Spinal cord (tissue), 10 donors: ENCODE results near the gene HLX. TPM values are rescaled to one million over a fixed set of nuclear protein-coding genes. Genes with fewer than 3 reads are reported as not detected.

Source experiments
- DNase-seq, 6 donors: peaks; one replicate each; pipeline versions ENCODE4 v3.0.0 to v3.0.0-alpha.2; 2013 to 2015; ENCODE audit warnings: low spot score in 6 of 6, low read depth in 4 of 6
- H3K27ac ChIP-seq: one replicate; pipeline ENCODE4 v1.5.1; 2013; ENCODE audit warnings: low read depth, low read length, control low read depth
- H3K27me3 ChIP-seq: one replicate; pipeline ENCODE4 v1.6.1; 2013; ENCODE audit warnings: low read length; ENCODE audit not compliant: control insufficient read depth, insufficient read depth
- H3K36me3 ChIP-seq: one replicate; pipeline ENCODE4 v1.6.1; 2013; ENCODE audit warnings: low read length; ENCODE audit not compliant: control insufficient read depth, insufficient read depth
- H3K4me1 ChIP-seq: one replicate; pipeline ENCODE4 v1.6.1; 2013; ENCODE audit warnings: low read length; ENCODE audit not compliant: control insufficient read depth, insufficient read depth
- H3K4me3 ChIP-seq: one replicate; pipeline ENCODE4 v1.5.1; 2013; ENCODE audit warnings: low read depth, low read length, control low read depth
- H3K9me3 ChIP-seq: one replicate; pipeline ENCODE4 v1.6.1; 2013; ENCODE audit warnings: low read length; ENCODE audit not compliant: control insufficient read depth, insufficient read depth
- WGBS: methylation state at CpG from one replicate; pipeline ENCODE4 v1.1.5; 2013; ENCODE audit warnings: missing lambda C conversion rate; ENCODE audit not compliant: insufficient coverage; 5-methylcytosine and 5-hydroxymethylcytosine counted together
- long read RNA-seq, 4 donors: transcript quantifications; one replicate each; lab custom pipeline, GENCODE V29; 2026
- polyA plus RNA-seq, 2 donors: library from polyadenylated mRNA; unstranded; fragments of 120-200 nt; gene quantifications; one replicate each; pipeline ENCODE4 v1.2.1, GENCODE V29; 2013; ENCODE audit not compliant: insufficient read length in 2 of 2
- total RNA-seq, 2 donors: library from RNA; depleted of rRNA in 1 of 2; stranded (reverse); fragments of 120-200 nt in 1 of 2; fragments of >200 nt in 1 of 2; gene quantifications; one replicate each; pipeline versions ENCODE4 v1.2.3 to v1.2.4, GENCODE V29; 2013 to 2014
- donor health status: healthy.

Gene HLX, protein sequence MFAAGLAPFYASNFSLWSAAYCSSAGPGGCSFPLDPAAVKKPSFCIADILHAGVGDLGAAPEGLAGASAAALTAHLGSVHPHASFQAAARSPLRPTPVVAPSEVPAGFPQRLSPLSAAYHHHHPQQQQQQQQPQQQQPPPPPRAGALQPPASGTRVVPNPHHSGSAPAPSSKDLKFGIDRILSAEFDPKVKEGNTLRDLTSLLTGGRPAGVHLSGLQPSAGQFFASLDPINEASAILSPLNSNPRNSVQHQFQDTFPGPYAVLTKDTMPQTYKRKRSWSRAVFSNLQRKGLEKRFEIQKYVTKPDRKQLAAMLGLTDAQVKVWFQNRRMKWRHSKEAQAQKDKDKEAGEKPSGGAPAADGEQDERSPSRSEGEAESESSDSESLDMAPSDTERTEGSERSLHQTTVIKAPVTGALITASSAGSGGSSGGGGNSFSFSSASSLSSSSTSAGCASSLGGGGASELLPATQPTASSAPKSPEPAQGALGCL
- 1 to 10 TPM; 4.1 to 6.1 TPM for total RNA-seq
- polyA plus RNA-seq: 1 to 10 TPM; 3.4 to 4.2 TPM
- long read RNA-seq, donor 1, full-length matches to known transcripts: 1 of 1 reads
- long read RNA-seq, donor 1, partial matches to known transcripts: 0 of 1 reads
- long read RNA-seq, donor 1, other reads (novel, unspliced or antisense): 0 of 1 reads
- long read RNA-seq, donor 2, full-length matches to known transcripts: 2 of 2 reads
- long read RNA-seq, donor 2, partial matches to known transcripts: 0 of 2 reads
- long read RNA-seq, donor 2, other reads (novel, unspliced or antisense): 0 of 2 reads
- long read RNA-seq, donor 3, full-length matches to known transcripts: 3 of 3 reads
- long read RNA-seq, donor 3, partial matches to known transcripts: 0 of 3 reads
- long read RNA-seq, donor 3, other reads (novel, unspliced or antisense): 0 of 3 reads
- long read RNA-seq, donor 4, full-length matches to known transcripts: 79 of 79 reads
- long read RNA-seq, donor 4, partial matches to known transcripts: 0 of 79 reads
- long read RNA-seq, donor 4, other reads (novel, unspliced or antisense): 0 of 79 reads

GRCh38 chr1:220879076-220879508 is at the start of gene HLX:
HLX (plus strand) TSS chr1:220879443; CDS start chr1:220879858, 415 bp downstream.
- Histone ChIP-seq H3K27ac (peak within 1 kb of the TSS; percentile 31), H3K9me3 (no peaks in the 10 kb centered on the region)

DNA sequence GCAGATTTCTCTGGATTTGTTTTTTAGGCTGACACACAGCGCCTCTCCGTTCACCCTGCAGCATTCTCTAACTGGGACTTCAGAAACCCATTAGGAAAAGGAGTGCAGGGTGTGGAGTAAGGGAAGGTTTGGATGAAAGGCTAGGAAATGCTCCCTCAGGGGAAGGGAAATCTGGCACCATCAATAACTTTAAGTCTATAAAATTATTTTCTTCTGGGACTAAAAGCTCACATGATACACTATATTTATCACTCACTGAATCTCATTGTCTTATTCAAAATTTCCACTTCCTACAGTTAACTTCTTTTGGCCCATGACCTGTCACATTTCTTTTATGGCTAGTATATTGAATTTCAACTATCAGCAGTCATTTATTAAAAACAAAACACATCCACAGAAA is 45.8 kb upstream of the HLX start:
- Histone ChIP-seq H3K36me3 (no peaks in the 10 kb centered on the region), H3K27ac (no peak overlapping the region), H3K4me1 (no peaks in the 10 kb centered on the region), H3K27me3 (no peaks in the 10 kb centered on the region), H3K9me3 (no peaks in the 10 kb centered on the region), H3K4me3 (no peak overlapping the region)
- no CpG with 5 or more reads among the region's 2 CpGs for WGBS
- no peak for DNase-seq

More at GRCh38 chr1:220879076-220879508, at the start of gene HLX:
- Histone ChIP-seq H3K4me3 (peak within 1 kb of the TSS; percentile 22), H3K27me3 (peaks cover 95% of the 10 kb centered on the region), H3K36me3 (peaks cover under 1% of the 10 kb centered on the region), H3K4me1 (peaks cover 54% of the 10 kb centered on the region)
- DNase-seq: peak in 2 of 6 donors; percentile 55 to 77
- WGBS: 0% methylated on average over 18 of the region's 26 CpGs

DNA sequence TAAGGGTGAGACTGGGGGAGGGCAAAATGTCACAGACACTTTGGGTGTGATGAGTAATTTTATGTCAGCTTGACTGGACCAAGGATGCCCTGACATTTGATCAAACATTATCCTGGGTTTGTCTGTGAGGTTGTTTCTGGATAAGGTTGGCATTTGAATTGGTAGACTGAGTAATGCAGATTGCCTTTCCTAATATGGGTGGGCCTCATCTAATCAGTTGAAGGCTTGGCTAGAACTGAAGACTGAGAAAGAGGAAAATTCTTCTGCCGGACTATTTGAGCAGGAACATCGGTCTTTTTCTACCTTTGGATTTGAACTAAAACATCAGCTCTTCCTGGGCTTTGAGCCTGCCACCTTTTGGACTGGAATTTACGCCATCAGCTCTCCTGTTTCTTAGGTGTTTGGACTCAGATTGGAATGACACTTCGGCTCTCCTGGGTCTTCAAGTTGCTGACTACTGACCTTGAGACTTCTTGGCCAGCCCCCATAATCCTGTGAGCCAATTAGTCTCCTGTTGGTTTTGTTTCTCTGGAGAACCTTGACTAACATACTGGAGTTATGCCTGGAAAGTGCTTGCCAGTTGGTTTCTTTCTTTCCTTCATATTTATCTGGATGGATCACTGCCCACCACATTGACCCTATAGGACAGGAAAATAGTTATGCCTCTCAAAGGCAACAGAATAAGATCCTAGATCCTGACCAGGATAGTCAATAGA is 44.9 kb upstream of the HLX start:
- Histone ChIP-seq H3K9me3 (no peaks in the 10 kb centered on the region), H3K4me1 (no peaks in the 10 kb centered on the region), H3K36me3 (no peaks in the 10 kb centered on the region), H3K27ac (no peak overlapping the region), H3K27me3 (no peaks in the 10 kb centered on the region), H3K4me3 (no peak overlapping the region)
- DNase-seq: no peak
- WGBS: 80% methylated on average over 4 of the region's 4 CpGs

DNA sequence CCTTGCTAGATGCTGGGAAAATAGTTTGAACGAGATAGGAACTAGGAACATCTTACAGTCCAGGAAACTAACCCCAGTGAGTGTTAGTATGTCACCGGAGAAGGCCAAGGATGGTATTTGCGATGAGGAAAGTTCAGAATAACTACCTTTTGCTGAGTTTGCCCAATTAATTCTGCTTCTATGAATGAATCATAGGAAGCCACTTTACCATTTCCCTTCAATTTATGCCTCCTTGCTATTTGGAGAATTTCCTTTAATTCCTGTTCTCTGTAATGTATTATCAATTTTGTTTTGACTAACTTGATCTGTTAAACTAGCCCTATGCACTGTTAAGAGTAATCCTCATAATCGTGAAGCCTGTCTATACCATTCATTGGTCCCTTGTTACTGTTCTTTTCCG is 40.7 kb upstream of the HLX start:
- Histone ChIP-seq H3K9me3 (no peaks in the 10 kb centered on the region), H3K27ac (no peak overlapping the region), H3K4me1 (no peaks in the 10 kb centered on the region), H3K36me3 (no peaks in the 10 kb centered on the region), H3K4me3 (no peak overlapping the region), H3K27me3 (no peaks in the 10 kb centered on the region)
- no peak for DNase-seq
- WGBS: 60% methylated on average over 1 of the region's 5 CpGs

DNA sequence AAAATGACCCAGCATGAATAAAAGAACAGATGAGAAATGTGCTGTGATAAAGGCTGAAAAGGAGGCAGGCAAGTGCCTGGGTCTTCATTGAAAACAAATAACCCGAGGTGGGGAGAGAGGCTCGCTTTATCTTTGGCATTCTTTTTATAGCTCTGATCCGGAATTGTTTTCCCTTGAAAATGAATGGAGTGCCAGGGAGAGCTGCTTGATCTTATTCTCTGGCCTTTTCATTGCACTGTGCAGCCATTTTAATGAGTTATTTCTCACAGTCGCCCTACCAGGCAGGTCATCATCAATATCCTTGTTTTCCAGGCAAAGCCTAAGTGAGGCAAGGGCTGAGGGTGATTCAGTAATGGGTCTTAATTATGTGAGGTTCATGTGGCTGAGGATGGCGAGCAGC is 39.8 kb upstream of the HLX start:
- Histone ChIP-seq H3K36me3 (no peaks in the 10 kb centered on the region), H3K4me3 (no peak overlapping the region), H3K27me3 (no peaks in the 10 kb centered on the region), H3K4me1 (no peaks in the 10 kb centered on the region), H3K9me3 (no peaks in the 10 kb centered on the region), H3K27ac (no peak overlapping the region)
- 40% methylated on average over 4 of the region's 5 CpGs for WGBS
- DNase-seq: peak in 1 of 6 donors; percentile 54

DNA sequence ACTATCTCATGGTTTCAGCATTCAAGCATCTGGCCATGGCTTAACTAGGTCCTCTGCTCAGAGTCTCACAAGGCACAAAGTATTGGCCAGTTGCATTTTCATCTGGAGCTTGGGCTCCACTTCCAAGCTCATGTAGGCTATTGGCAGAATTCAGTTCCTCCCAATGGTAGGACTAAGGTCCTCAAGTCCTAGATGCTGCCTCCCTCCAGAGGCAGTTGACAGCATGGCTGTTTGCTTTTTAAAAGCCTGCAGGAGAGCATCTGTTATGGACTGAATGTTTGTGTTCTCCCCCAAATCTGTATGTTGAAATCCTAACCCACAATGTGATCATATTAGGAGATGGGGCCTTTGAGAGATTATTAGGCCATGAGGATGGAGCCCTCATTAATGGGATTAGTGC is 38.0 kb upstream of the HLX start:
- Histone ChIP-seq H3K9me3 (no peaks in the 10 kb centered on the region), H3K27ac (no peak overlapping the region), H3K4me3 (no peak overlapping the region), H3K36me3 (no peaks in the 10 kb centered on the region), H3K4me1 (no peaks in the 10 kb centered on the region), H3K27me3 (no peaks in the 10 kb centered on the region)
- DNase-seq: no peak

DNA sequence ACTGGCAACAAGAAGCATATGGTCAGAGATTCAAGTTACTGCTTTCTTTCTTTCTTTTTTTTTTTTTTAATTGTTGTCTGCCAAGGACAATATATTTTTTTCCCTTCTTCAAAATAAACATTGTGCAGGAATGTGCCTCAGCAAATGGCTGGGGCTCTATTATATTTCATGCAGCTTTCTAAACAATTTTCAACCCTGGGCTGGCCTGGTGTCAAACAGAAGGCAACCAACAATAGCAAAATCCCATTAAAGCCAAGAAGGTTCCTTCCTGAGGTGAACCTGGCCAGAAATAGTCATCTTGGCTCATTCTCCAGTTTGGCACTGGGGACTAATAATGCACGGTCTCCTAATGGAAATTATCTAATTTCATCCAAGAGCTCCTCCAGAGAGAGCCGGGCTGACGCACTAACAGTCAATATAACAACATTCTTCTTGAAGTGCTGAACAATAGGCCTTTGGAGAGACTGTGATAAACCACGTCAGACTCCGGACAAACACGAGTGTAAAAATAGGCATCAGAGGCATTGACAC is 35.7 kb upstream of the HLX start:
- H3K27ac ChIP-seq: no peak overlapping the region
- no peaks in the 10 kb centered on the region for H3K27me3 ChIP-seq
- no peaks in the 10 kb centered on the region for H3K4me1 ChIP-seq
- peak in 5 of 6 donors; percentile 4 to 66 (median 6) for DNase-seq
- H3K9me3 ChIP-seq: no peaks in the 10 kb centered on the region
- no peaks in the 10 kb centered on the region for H3K36me3 ChIP-seq
- WGBS: 30% methylated on average over 2 of the region's 6 CpGs
- H3K4me3 ChIP-seq: no peak overlapping the region

DNA sequence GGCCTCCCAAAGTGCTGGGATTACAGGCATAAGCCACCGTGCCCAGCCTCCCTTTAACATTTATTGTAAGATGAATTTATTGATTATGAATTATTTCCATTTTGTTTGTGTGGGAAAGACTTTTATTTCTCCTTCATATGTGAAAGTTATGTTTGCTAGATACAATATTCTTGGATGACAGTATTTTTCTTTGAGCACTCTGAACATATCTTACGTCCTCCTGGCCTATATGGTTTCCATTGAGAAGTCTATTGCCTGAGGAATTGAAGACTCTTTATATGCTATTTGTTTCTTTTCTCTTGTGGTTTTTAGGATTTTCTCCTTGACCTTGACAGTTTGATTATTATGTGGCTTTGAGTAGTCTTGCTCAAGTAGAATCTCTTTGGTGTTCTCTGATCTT is 26.8 kb upstream of the HLX start:
- Histone ChIP-seq H3K27ac (no peak overlapping the region), H3K9me3 (peaks cover 2% of the 10 kb centered on the region), H3K36me3 (no peaks in the 10 kb centered on the region), H3K27me3 (no peaks in the 10 kb centered on the region), H3K4me1 (no peaks in the 10 kb centered on the region), H3K4me3 (no peak overlapping the region)
- WGBS: no CpG with 5 or more reads among the region's 2 CpGs
- DNase-seq: no peak

DNA sequence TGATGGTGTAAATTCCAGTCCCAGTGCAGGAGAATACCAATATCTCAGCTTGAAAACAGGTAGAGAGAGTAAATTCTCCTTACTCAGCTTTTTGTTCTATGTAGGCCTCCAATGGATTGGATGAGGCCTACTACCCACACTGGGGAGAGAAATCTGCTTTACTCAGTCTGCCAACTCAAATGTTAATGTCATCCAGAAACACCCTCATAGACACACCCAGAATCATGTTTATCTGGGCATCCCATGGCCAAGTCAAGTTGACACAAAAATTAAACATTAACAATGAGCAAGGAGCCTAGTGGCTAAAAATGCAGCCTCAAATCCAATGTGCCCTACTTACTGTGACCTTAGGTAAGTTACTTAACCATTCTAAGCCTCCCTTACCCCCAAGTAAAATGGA is 6.9 kb upstream of the HLX start:
- DNase-seq: no peak

More for the DNA sequence above, 6.9 kb upstream of the HLX start:
- no peaks in the 10 kb centered on the region for H3K36me3 ChIP-seq
- no peak overlapping the region for H3K4me3 ChIP-seq
- no peaks in the 10 kb centered on the region for H3K9me3 ChIP-seq
- H3K27ac ChIP-seq: no peak overlapping the region
- peaks cover 6% of the 10 kb centered on the region for H3K4me1 ChIP-seq
- H3K27me3 ChIP-seq: peaks cover 32% of the 10 kb centered on the region
